Fibroblast of villous mesenchyme (primary cell): ENCODE results near the gene ZNF568. TPM values are rescaled to one million over a fixed set of nuclear protein-coding genes. Genes with fewer than 3 reads are reported as not detected.

Source experiments
- DNase-seq: peaks from one replicate; pipeline ENCODE4 v3.0.0-alpha.2; 2010; ENCODE audit warnings: low read depth
- H3K4me3 ChIP-seq: 2 replicates; pipeline ENCODE4 v1.5.1; 2011; ENCODE audit warnings: low read depth, mild to moderate bottlenecking, low read length
- total RNA-seq: library from RNA; depleted of rRNA; stranded (reverse); fragments of >200 nt; gene quantifications from 2 replicates; pipeline ENCODE4 v1.2.3, GENCODE V29; 2012
- TF ChIP-seq, protein P1 (sequence below): IDR thresholded peaks from 2 replicates; pipeline ENCODE4 v1.5.1; 2012; ENCODE audit warnings: low read depth, mild to moderate bottlenecking, low read length; ENCODE audit not compliant: insufficient read depth

The ZNF568 gene
- total RNA-seq, 1 donor: 11.2 TPM

DNA sequence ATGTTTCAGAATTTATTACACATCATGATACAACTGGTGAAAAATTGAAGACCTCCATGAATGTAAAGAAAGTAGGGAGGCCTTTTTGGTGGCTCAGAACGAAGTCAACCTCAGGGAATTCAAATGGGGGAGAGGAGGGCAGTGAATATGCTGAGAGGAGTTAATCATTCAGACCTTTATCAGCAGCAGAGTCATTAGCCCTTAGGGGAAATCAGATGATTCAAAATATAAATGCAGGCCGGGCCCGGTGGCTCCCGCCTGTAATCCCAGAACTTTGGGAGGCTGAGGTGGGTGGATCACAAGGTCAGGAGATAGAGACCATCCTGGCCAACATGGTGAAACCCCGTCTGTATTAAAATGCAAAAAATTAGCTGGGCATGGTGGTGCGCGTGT is 81.7 kb downstream of the ZNF568 start:
- TF ChIP-seq, protein P1, sequence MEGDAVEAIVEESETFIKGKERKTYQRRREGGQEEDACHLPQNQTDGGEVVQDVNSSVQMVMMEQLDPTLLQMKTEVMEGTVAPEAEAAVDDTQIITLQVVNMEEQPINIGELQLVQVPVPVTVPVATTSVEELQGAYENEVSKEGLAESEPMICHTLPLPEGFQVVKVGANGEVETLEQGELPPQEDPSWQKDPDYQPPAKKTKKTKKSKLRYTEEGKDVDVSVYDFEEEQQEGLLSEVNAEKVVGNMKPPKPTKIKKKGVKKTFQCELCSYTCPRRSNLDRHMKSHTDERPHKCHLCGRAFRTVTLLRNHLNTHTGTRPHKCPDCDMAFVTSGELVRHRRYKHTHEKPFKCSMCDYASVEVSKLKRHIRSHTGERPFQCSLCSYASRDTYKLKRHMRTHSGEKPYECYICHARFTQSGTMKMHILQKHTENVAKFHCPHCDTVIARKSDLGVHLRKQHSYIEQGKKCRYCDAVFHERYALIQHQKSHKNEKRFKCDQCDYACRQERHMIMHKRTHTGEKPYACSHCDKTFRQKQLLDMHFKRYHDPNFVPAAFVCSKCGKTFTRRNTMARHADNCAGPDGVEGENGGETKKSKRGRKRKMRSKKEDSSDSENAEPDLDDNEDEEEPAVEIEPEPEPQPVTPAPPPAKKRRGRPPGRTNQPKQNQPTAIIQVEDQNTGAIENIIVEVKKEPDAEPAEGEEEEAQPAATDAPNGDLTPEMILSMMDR: no peak
- no peak for DNase-seq
- H3K4me3 ChIP-seq: no peak overlapping the region

DNA sequence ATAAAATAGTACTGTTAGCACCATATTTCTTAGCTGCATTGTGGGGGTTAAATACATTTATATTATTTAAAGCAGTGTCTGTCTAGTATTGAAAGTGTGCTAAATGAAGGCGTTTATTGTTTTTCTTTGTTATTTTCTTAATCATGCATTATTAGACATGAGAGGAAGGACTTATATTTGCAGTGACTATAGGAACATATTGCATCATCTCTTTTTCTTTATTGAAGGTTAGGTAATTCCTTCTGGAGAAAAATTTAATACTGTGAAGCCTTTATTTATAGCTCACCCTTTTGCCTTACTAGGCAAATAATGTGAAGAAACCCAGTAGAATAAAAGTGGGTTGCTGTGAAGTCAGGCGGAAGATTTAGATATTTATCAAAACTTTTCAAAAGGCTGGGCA is 83.2 kb downstream of the ZNF568 start:
- DNase-seq: no peak
- no peak overlapping the region for H3K4me3 ChIP-seq
- TF ChIP-seq, protein P1: no peak

DNA sequence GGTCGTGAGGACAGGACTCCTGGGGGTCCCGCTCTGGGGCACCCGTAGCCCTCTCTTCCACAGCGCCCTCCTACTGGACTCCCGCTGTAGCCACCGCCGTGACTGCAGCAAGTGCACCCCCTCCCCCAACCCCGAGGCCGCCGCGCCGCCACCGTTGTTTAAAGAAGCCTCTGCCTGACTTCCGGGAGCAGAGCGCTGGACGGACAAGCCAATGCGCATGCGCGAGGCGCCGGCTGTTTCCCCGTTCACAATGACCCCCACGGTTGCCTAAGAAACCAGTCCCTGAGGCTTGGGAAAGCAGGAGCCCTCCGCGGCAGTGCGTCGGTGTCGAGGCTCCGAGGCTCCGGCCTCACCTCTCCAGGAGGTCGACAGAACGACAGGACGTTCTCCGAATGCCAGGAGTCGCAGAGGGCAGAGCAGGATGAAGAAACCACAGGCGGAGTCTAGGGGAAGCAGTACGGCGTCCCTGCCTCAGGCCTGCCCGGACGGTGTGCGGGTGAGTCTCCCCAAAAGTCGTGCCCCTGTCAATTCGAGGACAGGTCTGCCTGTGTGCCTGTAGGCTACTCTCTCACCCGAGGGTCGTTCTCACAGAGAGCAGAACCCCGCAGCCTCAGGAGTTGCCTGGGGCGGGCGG is 91.6 kb downstream of the ZNF568 start:
- TF ChIP-seq, protein P1: no peak
- peak; percentile 72 for DNase-seq
- peak overlapping the region; percentile 53 for H3K4me3 ChIP-seq

DNA sequence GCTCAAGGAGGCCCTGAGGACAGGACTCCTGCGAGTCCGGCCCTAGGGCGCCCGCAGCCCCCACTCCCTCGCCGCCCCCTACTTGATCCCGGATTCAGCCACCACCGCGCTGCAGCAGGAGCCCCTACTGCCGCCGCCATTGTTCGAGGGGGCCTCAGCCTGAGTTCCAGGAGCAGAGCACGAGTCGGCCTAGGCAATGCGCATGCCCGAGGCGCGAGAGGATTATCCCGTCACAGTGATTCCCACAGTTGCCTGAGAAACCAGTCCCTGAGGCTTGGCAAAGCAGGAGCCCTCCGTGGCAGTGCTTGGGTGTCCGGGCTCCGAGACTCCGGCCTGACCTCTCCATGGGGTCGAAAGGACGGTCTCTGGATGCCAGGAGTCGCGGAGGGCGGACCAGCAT is 93.7 kb downstream of the ZNF568 start:
- no peak for DNase-seq
- no peak overlapping the region for H3K4me3 ChIP-seq
- TF ChIP-seq, protein P1: no peak

DNA sequence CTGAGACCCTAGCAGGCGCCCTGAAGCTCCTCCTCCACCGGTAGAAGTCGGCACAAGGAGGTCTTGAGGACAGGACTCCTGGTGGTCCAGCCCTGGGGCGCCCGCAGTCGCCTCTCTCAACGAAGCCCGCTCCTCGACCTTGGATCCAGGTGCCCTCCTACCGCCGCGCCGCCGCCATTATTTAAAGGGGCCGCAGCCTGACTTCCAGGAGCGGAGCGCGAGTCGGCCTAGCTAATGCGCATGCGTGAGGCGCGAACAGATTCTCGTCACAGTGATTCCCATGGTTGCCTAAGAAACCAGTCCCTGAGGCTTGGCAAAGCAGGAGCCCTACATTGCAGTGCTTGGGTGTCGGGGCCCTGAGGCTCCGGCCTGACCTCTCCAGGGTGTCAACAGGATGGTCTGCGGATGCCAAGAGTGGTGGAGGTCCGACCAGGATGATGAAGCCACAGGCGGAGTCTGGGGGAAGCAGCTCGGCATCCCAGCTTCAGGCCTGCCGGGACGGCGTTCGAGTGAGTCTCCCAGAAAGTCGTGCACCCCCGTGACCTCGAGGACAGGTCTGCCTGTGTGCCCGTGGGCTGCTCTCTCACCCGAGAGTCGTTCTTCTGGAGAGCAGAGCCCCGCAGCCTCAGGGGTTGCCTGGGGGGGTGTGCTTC is 96.1 kb downstream of the ZNF568 start:
- no peak for DNase-seq
- H3K4me3 ChIP-seq: no peak overlapping the region
- TF ChIP-seq, protein P1: no peak

DNA sequence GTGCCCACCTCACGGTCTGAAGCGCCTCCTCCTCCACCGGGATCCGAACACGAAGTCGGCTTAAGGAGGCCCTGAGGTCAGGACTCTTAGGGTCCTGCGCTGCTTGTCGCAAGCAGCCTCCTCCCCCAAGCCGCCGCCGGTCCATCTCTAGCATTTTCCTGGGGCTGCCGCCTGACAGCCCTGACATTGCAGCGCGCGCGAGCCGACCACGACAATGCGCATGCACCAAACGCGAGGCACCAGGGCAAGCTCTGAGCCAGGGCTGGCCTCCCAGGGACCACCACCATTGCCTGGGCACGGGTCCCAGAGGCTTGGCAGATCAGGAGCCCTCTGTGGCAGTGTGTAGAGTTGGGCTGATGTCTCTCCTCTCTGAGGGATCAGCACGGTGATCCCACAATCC is 98.3 kb downstream of the ZNF568 start:
- TF ChIP-seq, protein P1: no peak
- no peak overlapping the region for H3K4me3 ChIP-seq
- no peak for DNase-seq
